ENCODE results near the gene RBPMS2. TPM values are rescaled to one million over a fixed set of nuclear protein-coding genes. Genes with fewer than 3 reads are reported as not detected.

The RBPMS2 gene
- total RNA-seq, 1 experiment from 2014 or later: 181 TPM

- Mint-ChIP-seq H3K27me3 (ENCODE audit: low read depth) (no peaks in the 10 kb centered on the region), H3K36me3 (ENCODE audit: insufficient read depth in 1 of 3, low read depth in 3 of 3) (peaks cover 4 to 7% (median 6%) of the 10 kb centered on the region in 3 experiments; a peak in 5 of 7 replicates), H3K4me3 (peak overlapping the region; percentile 88 to 99), H3K4me1 (peaks cover 54 to 57% of the 10 kb centered on the region in 2 experiments), H3K9me3 (no peaks in the 10 kb centered on the region), H3K27ac (peak overlapping the region; percentile 83 to 99 (median 94); a peak in 6 of 7 replicates)
- H2AK5ac ChIP-seq (ENCODE audit: insufficient read length, low read length): no peak overlapping the region
- no peaks in the 10 kb centered on the region for H3K9me3 ChIP-seq (ENCODE audit: control insufficient read depth, low read depth, low read length)
- H3K27me3 ChIP-seq (ENCODE audit: insufficient read depth, low read length): no peaks in the 10 kb centered on the region
- no peaks in the 10 kb centered on the region for H4K20me1 ChIP-seq (ENCODE audit: control insufficient read depth, insufficient read depth, insufficient read length)
- no peak overlapping the region for H2BK120ac ChIP-seq (ENCODE audit: low read depth, low read length, poor library complexity, severe bottlenecking)
- H3K4me1 ChIP-seq (ENCODE audit: insufficient read depth, low read length): peaks cover 22% of the 10 kb centered on the region; the same call in 1 of the 2 replicates
- no peak overlapping the region for H3K23ac ChIP-seq (ENCODE audit: insufficient read length, low read depth, low read length)
- no peak overlapping the region for H2AFZ ChIP-seq (ENCODE audit: low read length)
- no peak overlapping the region for H4K8ac ChIP-seq (replicated peaks; ENCODE audit: insufficient read length, low read depth, low read length)
- no peak for TF ChIP-seq CTCF (conservative IDR thresholded peaks at IDR 0.05)
- no peaks in the 10 kb centered on the region for H3K79me1 ChIP-seq (ENCODE audit: insufficient read depth, low read depth, low read length, poor library complexity, severe bottlenecking)
- no peak overlapping the region for H2BK12ac ChIP-seq (ENCODE audit: insufficient read length, low read depth, low read length)
- H3K14ac ChIP-seq (ENCODE audit: insufficient read depth, low read length): peak overlapping the region; percentile 14
- WGBS (ENCODE audit: extremely low coverage, insufficient read length, low lambda C conversion rate): no CpG with 5 or more reads among the region's 115 CpGs
- H4K91ac ChIP-seq (ENCODE audit: insufficient read length, low read depth, low read length): no peak overlapping the region
- peak overlapping the region; percentile 74 for H3K9ac ChIP-seq (ENCODE audit: extremely low read depth, insufficient read length, low read length)
- H2BK5ac ChIP-seq (ENCODE audit: insufficient read length, low read length): no peak overlapping the region
- peak overlapping the region; percentile 10 for H3K18ac ChIP-seq (ENCODE audit: insufficient read length, low read depth, low read length)
- H3T11ph ChIP-seq (ENCODE audit: low read length): no peak overlapping the region
- H2BK15ac ChIP-seq (ENCODE audit: low read depth, low read length): no peak overlapping the region
- H3K4ac ChIP-seq (ENCODE audit: low read depth, low read length): no peak overlapping the region
- no peak overlapping the region for H2BK20ac ChIP-seq (ENCODE audit: low read depth, low read length, poor library complexity, severe bottlenecking)
- peaks cover 48% of the 10 kb centered on the region for H3K79me2 ChIP-seq (ENCODE audit: insufficient read depth, low read length)
- H3K56ac ChIP-seq (ENCODE audit: insufficient read length, low read depth, low read length): no peak overlapping the region
- no peak overlapping the region for H3K27ac ChIP-seq (ENCODE audit: insufficient read length, low read depth, low read length)
- no peak for DNase-seq
- peaks cover 17% of the 10 kb centered on the region for H3K23me2 ChIP-seq (ENCODE audit: insufficient read length, low read depth, low read length, poor library complexity, severe bottlenecking)
- H4K5ac ChIP-seq (ENCODE audit: insufficient read length, low read depth, low read length): no peak overlapping the region
- peak overlapping the region; percentile 77 for H3K4me2 ChIP-seq (ENCODE audit: insufficient read depth, insufficient read length, low read length)
Measured at GRCh38 chr15:64774629-64775493, 528 bp downstream of the RBPMS2 start.
